Erythroblast (primary cell): ENCODE results near the gene EGLN3.

Experiments used
- GATA1 ChIP-seq: IDR thresholded peaks from 2 replicates; pipeline ENCODE4 v1.6.1; 2011; ENCODE audit warnings: low read depth, mild to moderate bottlenecking, control low read depth, low read length, moderate library complexity
- POLR2A ChIP-seq: IDR thresholded peaks from 2 replicates; pipeline ENCODE4 v1.6.1; 2011; ENCODE audit warnings: mild to moderate bottlenecking, low read length

GRCh38 chr14:33929799-33930408 lies 21.0 kb downstream of the EGLN3 start:
- TF ChIP-seq POLR2A (no peak), GATA1 (no peak)
